Natural killer cell (primary cell): ENCODE measurements around the gene SP3. TPM values are rescaled to one million over a fixed set of nuclear protein-coding genes. Genes with fewer than 3 reads are reported as not detected.

Experiments used
- ATAC-seq, 3 donors: fragments of 150-1000 bp in 2 of 3; fragments of 200-7000 bp in 1 of 3; cut with Tn5 transposase; 1 replicate in 1 of 3; 2 replicates in 2 of 3; pipeline ENCODE4 v1.10.0; 2021; ENCODE audit warnings: mild to moderate bottlenecking in 2 of 3, moderate library complexity in 2 of 3
- DNase-seq, 2 donors: peaks; one replicate each; pipeline versions ENCODE4 v3.0.0 to v3.0.0-alpha.2; 2013 to 2021; ENCODE audit warnings: mixed read lengths in 1 of 2
- H3K27ac ChIP-seq: one replicate; pipeline ENCODE4 v1.5.1; 2013; ENCODE audit warnings: mild to moderate bottlenecking, low read length
- H3K27me3 ChIP-seq: one replicate; pipeline ENCODE4 v1.6.1; 2013; ENCODE audit warnings: low read length; ENCODE audit not compliant: control insufficient read depth, insufficient read depth
- H3K36me3 ChIP-seq: one replicate; pipeline ENCODE4 v1.6.1; 2013; ENCODE audit warnings: low read length; ENCODE audit not compliant: control insufficient read depth, insufficient read depth
- H3K4me1 ChIP-seq: one replicate; pipeline ENCODE4 v1.6.1; 2013; ENCODE audit warnings: low read length; ENCODE audit not compliant: control insufficient read depth, insufficient read depth
- H3K4me3 ChIP-seq: one replicate; pipeline ENCODE4 v1.5.1; 2013; ENCODE audit warnings: low read length
- H3K9me3 ChIP-seq: one replicate; pipeline ENCODE4 v1.6.1; 2013; ENCODE audit warnings: low read length; ENCODE audit not compliant: control insufficient read depth, insufficient read depth
- H3K27ac Mint-ChIP-seq, 2 donors: one replicate each; pipeline ENCODE4 v1.8.0; 2022; ENCODE audit warnings: mild to moderate bottlenecking in 2 of 2, mixed read lengths in 2 of 2, moderate library complexity in 1 of 2
- H3K27me3 Mint-ChIP-seq, 2 donors: one replicate each; pipeline ENCODE4 v1.8.0; 2022; ENCODE audit warnings: low read depth in 2 of 2, mixed read lengths in 2 of 2
- H3K36me3 Mint-ChIP-seq: one replicate; pipeline ENCODE4 v1.8.0; 2022; ENCODE audit warnings: mixed read lengths
- H3K4me1 Mint-ChIP-seq, 2 donors: one replicate each; pipeline ENCODE4 v1.8.0; 2022; ENCODE audit warnings: mixed read lengths in 2 of 2
- H3K4me3 Mint-ChIP-seq: one replicate; pipeline ENCODE4 v1.8.0; 2022; ENCODE audit warnings: mild to moderate bottlenecking, moderate library complexity, mixed read lengths
- H3K9me3 Mint-ChIP-seq, 2 donors: one replicate each; pipeline ENCODE4 v1.8.0; 2022; ENCODE audit warnings: mixed read lengths in 2 of 2
- WGBS: methylation state at CpG from one replicate; pipeline ENCODE4 v1.1.7; 2013; ENCODE audit warnings: missing lambda C conversion rate; ENCODE audit not compliant: insufficient coverage; 5-methylcytosine and 5-hydroxymethylcytosine counted together
- intact Hi-C: fragments of 100-400 bp; cut with micrococcal nuclease; formaldehyde crosslinking; loops from one replicate; pipeline ENCODE4 v1.14.2; 2022
- total RNA-seq, 4 donors: library from RNA; stranded (reverse); fragments of 120-200 nt in 1 of 4; gene quantifications; one replicate each; pipeline versions ENCODE4 v1.2.3 to v1.2.4, GENCODE V29; 2013 to 2022
- TF ChIP-seq, protein P1 (sequence below): fragments of 200-600 bp; IDR thresholded peaks from one replicate; pipeline ENCODE4 v1.8.0; 2022; ENCODE audit warnings: antibody characterized with exemption

The SP3 gene
- total RNA-seq, 3 donors from 2014 or later (not counting 1 experiment from before 2014, with no cell fraction given), result 179 to 200 (median 188) TPM

DNA sequence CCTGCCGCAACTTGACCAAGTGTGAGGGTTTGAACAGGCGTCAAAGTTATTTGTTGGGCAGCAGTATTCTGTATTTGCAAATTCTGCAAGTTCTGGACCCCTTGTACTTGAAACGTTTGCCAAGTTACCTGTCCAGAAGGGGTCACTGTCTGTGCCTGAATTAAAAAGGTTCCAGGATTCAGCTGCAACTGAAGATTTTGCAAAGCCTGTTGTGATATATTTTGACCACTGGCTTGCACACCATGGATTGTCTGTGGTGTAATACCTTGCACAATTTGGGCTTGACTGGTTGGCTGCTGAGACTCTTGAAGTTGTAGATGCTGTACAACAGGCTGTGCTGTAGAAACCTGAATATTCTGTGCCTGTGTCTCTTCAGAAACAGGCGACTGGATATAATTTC is 10.2 kb downstream of the SP3 start:
- no peaks in the 10 kb centered on the region for H3K27me3 ChIP-seq
- peaks cover 96% of the 10 kb centered on the region in 2 donors for H3K4me1 Mint-ChIP-seq
- H3K36me3 Mint-ChIP-seq, result peaks cover 17% of the 10 kb centered on the region
- no peak overlapping the region for H3K27ac ChIP-seq
- no peaks in the 10 kb centered on the region for H3K9me3 Mint-ChIP-seq
- H3K9me3 ChIP-seq, result no peaks in the 10 kb centered on the region
- TF ChIP-seq, protein P1, sequence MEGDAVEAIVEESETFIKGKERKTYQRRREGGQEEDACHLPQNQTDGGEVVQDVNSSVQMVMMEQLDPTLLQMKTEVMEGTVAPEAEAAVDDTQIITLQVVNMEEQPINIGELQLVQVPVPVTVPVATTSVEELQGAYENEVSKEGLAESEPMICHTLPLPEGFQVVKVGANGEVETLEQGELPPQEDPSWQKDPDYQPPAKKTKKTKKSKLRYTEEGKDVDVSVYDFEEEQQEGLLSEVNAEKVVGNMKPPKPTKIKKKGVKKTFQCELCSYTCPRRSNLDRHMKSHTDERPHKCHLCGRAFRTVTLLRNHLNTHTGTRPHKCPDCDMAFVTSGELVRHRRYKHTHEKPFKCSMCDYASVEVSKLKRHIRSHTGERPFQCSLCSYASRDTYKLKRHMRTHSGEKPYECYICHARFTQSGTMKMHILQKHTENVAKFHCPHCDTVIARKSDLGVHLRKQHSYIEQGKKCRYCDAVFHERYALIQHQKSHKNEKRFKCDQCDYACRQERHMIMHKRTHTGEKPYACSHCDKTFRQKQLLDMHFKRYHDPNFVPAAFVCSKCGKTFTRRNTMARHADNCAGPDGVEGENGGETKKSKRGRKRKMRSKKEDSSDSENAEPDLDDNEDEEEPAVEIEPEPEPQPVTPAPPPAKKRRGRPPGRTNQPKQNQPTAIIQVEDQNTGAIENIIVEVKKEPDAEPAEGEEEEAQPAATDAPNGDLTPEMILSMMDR, result no peak
- H3K4me1 ChIP-seq, result peaks cover 18% of the 10 kb centered on the region
- WGBS, result 79% methylated on average over 4 of the region's 4 CpGs
- H3K27me3 Mint-ChIP-seq, result no peaks in the 10 kb centered on the region
- peaks cover 34% of the 10 kb centered on the region for H3K36me3 ChIP-seq
- peak in 1 of 2 donors; percentile 43 for DNase-seq
- intact Hi-C loops, result no loop called here
- peak in 1 of 3 donors; percentile 28 for ATAC-seq
- H3K4me3 ChIP-seq, result no peak overlapping the region
- peak overlapping the region; percentile 25 for H3K4me3 Mint-ChIP-seq
- H3K27ac Mint-ChIP-seq, result peak overlapping the region; percentile 61 to 67

GRCh38 chr2:173953047-173953424 is 12.1 kb downstream of the SP3 start:
- intact Hi-C loops, result no loop called here
- no peak overlapping the region for H3K4me3 ChIP-seq
- peaks cover 34% of the 10 kb centered on the region for H3K36me3 ChIP-seq
- H3K27me3 ChIP-seq, result no peaks in the 10 kb centered on the region
- peaks cover 91 to 93% of the 10 kb centered on the region in 2 donors for H3K4me1 Mint-ChIP-seq
- TF ChIP-seq, protein P1, result no peak
- H3K4me3 Mint-ChIP-seq, result no peak overlapping the region
- H3K4me1 ChIP-seq, result peaks cover 9% of the 10 kb centered on the region
- DNase-seq, result no peak
- ATAC-seq, result no peak
- 96% methylated on average over 3 of the region's 3 CpGs for WGBS
- no peaks in the 10 kb centered on the region for H3K9me3 ChIP-seq
- H3K27me3 Mint-ChIP-seq, result no peaks in the 10 kb centered on the region
- H3K27ac Mint-ChIP-seq, result peak overlapping the region; percentile 67 to 82
- H3K36me3 Mint-ChIP-seq, result peaks cover 17% of the 10 kb centered on the region
- no peak overlapping the region for H3K27ac ChIP-seq
- no peaks in the 10 kb centered on the region for H3K9me3 Mint-ChIP-seq

DNA sequence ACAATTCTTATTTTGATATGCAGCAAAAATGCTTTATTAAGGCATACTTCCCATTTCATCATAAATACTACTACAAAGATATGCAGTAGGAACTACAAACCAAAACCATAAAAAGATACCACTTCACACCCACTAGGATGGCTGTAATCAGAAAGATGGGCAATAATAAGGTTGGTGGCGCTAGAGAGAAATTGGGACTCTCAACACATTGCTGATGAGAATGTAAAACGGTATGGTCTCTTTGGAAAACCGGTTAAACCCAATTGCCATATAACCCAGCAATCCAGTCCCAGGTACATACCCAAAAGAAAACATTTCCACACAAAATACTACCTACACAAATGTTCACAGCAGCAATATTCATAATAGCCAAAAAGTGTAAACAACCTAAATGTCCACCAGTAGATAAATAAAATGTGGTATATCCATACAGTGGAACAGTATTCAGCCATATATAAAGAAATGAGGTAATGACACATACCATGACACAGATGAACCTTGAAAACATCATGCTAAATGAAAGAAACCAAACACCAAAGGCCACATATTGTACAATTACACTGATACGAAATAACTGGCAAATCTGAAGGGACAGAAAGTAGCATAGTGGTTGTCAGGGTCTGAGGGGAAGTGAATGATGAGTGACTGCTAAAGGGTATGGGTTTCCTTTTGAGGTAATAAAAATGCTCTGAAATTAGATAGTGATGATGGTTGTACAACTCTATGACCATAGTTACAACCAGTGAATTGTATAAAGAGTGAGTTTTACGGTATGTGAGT is 12.7 kb downstream of the SP3 start:
- no peaks in the 10 kb centered on the region for H3K9me3 Mint-ChIP-seq
- ATAC-seq (peak; percentile 33 to 54 (median 51)), DNase-seq (no peak)
- intact Hi-C loops, result no loop called here
- peaks cover 9% of the 10 kb centered on the region for H3K4me1 ChIP-seq
- H3K4me1 Mint-ChIP-seq, result peaks cover 94 to 97% of the 10 kb centered on the region in 2 donors
- peak overlapping the region; percentile 67 to 82 for H3K27ac Mint-ChIP-seq
- H3K36me3 ChIP-seq, result peaks cover 34% of the 10 kb centered on the region
- WGBS, result 82% methylated on average over 3 of the region's 5 CpGs
- peaks cover 17% of the 10 kb centered on the region for H3K36me3 Mint-ChIP-seq
- H3K27ac ChIP-seq, result no peak overlapping the region
- TF ChIP-seq, protein P1, result no peak
- H3K4me3 ChIP-seq, result no peak overlapping the region
- H3K4me3 Mint-ChIP-seq, result peak overlapping the region; percentile 47
- no peaks in the 10 kb centered on the region for H3K27me3 Mint-ChIP-seq
- no peaks in the 10 kb centered on the region for H3K27me3 ChIP-seq
- H3K9me3 ChIP-seq, result no peaks in the 10 kb centered on the region
